Stimulated activated CD8-positive, alpha-beta memory T cell treated with anti-CD3 and anti-CD28 coated beads, Interleukin-2, amount 100 ng/mL, for 48 hours (primary cell): ENCODE data around the gene VEZT.
"Not testable (repeated sequence)": the region's sequence is repeated elsewhere in the genome, so short reads cannot be mapped to it uniquely, and the experiment has no call there.

Experiments used
- DNase-seq, 2 donors: peaks; one replicate each; pipeline ENCODE4 v3.0.0-alpha.2; 2020; ENCODE audit warnings: low read depth in 2 of 2

VEZT gene

GRCh38 chr12:95224202-95225170 is 6.9 kb downstream of the VEZT start:
- DNase-seq: no peak

DNA sequence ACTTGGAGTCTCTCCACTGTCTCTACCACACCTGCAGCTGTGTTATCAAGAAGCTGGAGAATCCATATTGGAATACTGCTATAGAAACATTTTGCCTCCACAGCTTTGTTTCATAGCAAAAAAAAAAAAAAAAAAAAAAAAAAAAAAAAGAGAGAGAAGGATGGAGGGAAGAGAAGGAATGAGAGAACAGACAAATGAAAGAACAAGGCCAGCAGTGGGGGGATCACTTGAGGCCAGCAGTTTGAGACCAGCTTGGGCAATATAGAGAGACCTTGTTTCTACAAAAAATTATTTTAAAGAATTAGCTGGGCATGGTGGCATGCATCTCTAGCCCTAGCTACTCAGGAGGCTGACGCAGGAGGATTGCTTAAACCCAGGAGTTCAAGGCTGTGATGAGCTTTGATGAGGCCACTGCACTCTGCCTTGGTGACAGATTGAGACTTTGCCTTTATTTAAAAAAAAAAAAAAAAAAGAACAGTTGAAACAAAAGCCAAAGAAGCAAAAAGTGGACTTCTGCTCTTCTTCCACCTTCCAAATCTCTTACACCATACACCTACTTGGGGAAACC is 8.1 kb downstream of the VEZT start:
- no peak for DNase-seq

DNA sequence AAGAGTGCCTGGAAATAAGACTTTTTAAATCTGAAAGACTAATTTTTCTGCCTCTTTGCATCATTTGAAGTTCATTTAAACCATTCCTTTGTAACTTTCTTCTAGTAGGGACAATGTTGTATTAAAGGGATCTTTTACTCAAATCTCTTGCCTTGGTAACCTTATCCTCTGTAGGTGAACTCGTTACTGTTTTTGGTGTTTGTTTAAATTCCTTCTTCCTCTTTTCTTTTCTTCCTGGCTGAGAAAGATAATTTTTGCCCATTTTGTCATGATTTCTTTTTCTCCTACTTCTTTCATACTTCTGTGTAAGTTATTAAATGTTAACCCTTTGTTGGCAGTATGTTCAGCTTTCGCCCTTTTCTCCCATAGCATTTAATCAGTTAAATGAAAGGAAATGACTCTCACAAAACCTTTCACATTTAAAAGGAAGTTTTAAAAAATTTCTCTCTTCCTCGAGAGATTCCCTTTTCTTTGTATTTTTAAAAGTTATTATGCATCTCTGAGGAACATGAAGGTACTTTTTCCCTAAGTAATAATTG is 10.3 kb downstream of the VEZT start:
- DNase-seq: no peak

DNA sequence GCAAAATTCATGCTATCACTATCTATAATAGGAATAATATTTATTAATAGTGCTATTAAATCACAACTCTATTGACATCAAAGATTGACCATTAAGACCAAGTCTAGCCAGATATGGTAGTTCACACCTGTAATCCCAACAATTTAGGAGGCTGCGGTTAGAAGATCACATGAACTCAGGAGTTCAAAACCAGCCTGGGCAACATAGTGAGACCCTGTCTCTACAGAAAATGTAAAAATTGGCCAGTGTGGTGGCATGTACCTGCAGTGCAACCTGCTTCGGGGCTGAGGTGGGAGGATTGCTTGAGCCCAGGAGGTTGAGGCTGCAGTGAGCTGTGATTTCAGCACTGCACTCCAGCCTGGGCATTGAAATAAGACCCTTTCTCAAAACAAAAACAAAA is 11.0 kb downstream of the VEZT start:
- no peak for DNase-seq

- DNase-seq: no peak
These were observed 12.0 kb downstream of the VEZT start for GRCh38 chr12:95229636-95230035.

GRCh38 chr12:95230313-95230712 is 12.7 kb downstream of the VEZT start:
- DNase-seq: no peak

DNA sequence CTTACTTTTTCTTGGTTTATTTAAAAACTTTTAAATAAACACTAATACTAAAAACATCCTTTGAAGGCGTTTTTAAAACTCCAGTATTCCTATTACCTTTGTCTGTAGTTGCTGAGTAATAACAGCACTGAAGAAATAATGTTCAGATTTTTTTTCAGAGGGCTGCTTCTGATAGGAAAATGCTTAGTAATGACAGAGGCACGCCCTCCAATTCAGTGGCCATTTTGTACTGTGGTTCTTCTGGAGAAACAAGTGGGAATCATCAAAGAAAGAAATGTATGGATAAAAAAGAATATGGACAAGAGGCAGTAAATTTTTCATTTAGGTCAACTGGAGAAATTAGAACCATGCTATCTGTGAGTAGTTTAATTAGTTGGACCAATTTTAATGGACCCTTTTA is 13.6 kb downstream of the VEZT start:
- no peak for DNase-seq

DNA sequence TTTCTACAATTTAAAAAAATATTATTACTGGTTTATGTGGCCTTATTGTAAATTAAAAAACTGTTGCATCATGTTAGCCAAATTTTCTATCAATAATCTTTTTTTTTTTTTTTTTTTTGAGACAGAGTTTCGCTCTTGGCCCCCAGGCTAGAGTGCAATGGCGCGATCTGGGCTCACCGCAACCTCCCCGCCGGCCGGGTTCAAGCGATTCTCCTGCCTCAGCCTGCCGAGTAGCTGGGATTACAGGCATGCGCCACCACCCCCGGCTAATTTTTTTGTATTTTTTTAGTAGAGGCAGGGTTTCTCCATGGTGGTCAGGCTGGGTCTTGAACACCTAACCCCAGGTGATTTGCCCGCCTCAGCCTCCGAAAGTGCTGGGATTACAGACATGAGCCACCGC is 16.6 kb downstream of the VEZT start:
- not testable (repeated sequence) for DNase-seq

- not testable (repeated sequence) for DNase-seq
These were observed 18.0 kb downstream of the VEZT start for GRCh38 chr12:95235621-95236020.

DNA sequence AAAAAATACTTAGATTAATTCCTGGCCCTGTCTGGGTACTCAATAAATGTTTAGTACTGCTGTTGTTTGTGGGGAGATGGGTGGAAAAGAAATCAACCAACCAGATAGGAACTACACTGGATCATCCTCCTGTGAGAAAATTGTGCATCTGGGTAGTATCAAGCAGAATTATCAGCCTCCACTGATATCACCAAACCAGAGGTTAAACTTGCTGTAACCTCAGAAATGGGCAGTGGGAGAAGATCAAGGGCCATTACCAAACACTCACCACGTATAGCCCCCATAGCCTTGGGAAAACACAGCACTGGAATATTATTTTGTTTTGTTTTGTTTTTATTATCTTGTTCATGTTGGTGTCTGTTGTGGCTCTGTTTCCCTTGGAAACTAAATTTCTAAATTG is 19.7 kb downstream of the VEZT start:
- no peak for DNase-seq

- no peak for DNase-seq
These were observed 20.5 kb downstream of the VEZT start for GRCh38 chr12:95238150-95238549.

GRCh38 chr12:95239216-95239615 is 21.6 kb downstream of the VEZT start:
- no peak for DNase-seq

DNA sequence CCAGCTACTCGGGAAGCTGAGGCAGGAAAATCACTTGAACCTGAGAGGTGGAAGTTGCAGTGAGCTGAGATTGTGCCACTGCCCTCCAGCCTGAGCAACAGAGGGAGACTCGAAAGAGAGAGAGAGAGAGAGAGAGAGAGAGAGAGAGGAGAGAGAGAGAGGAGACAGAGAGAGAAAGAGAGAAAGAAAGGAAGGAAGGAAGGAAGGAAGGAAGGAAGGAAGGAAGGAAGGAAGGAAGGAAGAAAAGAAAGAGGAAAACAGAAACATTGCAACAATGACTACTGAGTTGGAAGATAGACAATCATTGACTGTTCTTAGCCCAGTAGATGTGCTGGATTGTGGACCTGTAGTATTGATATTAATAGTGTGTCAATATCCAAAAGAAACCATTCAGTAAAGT is 22.2 kb downstream of the VEZT start:
- DNase-seq: not testable (repeated sequence)

- no peak for DNase-seq
These were observed 22.9 kb downstream of the VEZT start for GRCh38 chr12:95240556-95240955.

- DNase-seq: not testable (repeated sequence)
These were observed 23.5 kb downstream of the VEZT start for GRCh38 chr12:95241138-95241537.

- no peak for DNase-seq
These were observed 24.3 kb downstream of the VEZT start for GRCh38 chr12:95241761-95242506.

GRCh38 chr12:95243497-95244183 is 26.0 kb downstream of the VEZT start:
- DNase-seq: no peak

- DNase-seq: no peak
These were observed 26.7 kb downstream of the VEZT start for GRCh38 chr12:95244350-95244749.

- DNase-seq: no peak
These were observed 30.5 kb downstream of the VEZT start for GRCh38 chr12:95248095-95248494.

- DNase-seq: no peak
These were observed 31.2 kb downstream of the VEZT start for GRCh38 chr12:95248604-95249360.

DNA sequence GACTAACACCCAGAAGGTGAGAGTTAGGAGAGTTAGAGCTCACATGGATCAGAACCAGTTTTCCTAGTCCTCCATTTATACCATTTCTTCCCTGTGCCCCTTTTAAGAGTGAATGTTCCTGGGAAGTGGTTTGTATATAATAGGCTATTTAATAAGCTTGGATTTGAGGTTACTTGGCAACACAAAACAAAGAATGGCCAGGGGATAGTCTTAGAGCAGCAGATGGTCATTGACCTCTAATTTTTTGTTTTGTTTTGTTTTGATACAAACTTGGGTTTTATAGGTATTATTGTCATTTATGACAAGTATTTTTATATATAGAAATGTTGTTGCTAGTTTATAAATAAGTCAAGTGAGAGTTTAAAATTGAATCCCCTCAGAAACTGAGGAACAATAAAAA is 35.8 kb downstream of the VEZT start:
- DNase-seq: no peak
